ENCODE results near the gene NELFCD. TPM values are rescaled to one million over a fixed set of nuclear protein-coding genes. Genes with fewer than 3 reads are reported as not detected.

NELFCD gene
- total RNA-seq, 2 donors from 2014 or later, result 47.1 to 64.4 TPM

DNA sequence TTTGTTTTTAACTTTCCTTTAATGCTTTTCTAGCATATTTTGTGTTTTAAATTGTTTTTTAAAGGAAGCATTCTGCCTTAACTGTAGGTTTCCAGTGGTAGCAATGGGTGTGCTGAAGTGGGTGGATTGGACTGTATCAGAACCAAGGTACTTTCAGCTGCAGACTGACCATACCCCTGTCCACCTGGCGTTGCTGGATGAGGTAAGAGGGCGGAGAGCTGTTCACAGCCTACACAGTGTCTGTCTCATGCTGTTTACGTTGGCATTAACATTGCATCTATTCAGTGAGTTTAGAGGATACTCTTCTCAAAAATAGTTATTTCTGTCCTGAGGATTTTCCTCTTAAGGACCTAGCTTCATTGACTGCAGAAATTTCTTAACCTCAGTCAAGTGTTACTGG is 11.9 kb downstream of the NELFCD start:
- Histone ChIP-seq H3K36me3 (peaks cover 23% of the 10 kb centered on the region), H3K4me3 (no peak overlapping the region), H3K27me3 (no peaks in the 10 kb centered on the region), H3K27ac (no peak overlapping the region), H3K9me3 (no peaks in the 10 kb centered on the region), H3K9ac (ENCODE audit: low read depth in 2 of 2, low read length in 2 of 2) (no peak overlapping the region), H3K4me1 (no peaks in the 10 kb centered on the region)
- DNase-seq, result no peak
- no peak for TF ChIP-seq CTCF (IDR thresholded peaks at IDR 0.05)
- intact Hi-C loops (cut with DNase I), result no loop called here

GRCh38 chr20:58993332-58994248 is 12.5 kb downstream of the NELFCD start:
- Histone ChIP-seq H3K4me1 (no peaks in the 10 kb centered on the region), H3K27ac (no peak overlapping the region), H3K9me3 (no peaks in the 10 kb centered on the region), H3K9ac (ENCODE audit: low read depth in 2 of 2, low read length in 2 of 2) (no peak overlapping the region), H3K27me3 (no peaks in the 10 kb centered on the region), H3K4me3 (no peak overlapping the region), H3K36me3 (peaks cover 23% of the 10 kb centered on the region)
- TF ChIP-seq CTCF (IDR thresholded peaks at IDR 0.05), result no peak
- intact Hi-C loops (cut with DNase I), result no loop called here
- DNase-seq, result no peak

- intact Hi-C loops (cut with DNase I), result no loop called here
- Histone ChIP-seq H3K36me3 (peaks cover 23% of the 10 kb centered on the region), H3K27me3 (no peaks in the 10 kb centered on the region), H3K9me3 (no peaks in the 10 kb centered on the region), H3K9ac (ENCODE audit: low read depth in 2 of 2, low read length in 2 of 2) (no peak overlapping the region), H3K27ac (no peak overlapping the region), H3K4me1 (no peaks in the 10 kb centered on the region), H3K4me3 (no peak overlapping the region)
- TF ChIP-seq CTCF (IDR thresholded peaks at IDR 0.05), result no peak
- no peak for DNase-seq
Observed at GRCh38 chr20:58994390-58995159, 13.5 kb downstream of the NELFCD start.

GRCh38 chr20:58995461-58996225 is 14.6 kb downstream of the NELFCD start:
- intact Hi-C loops (cut with DNase I), result no loop called here
- Histone ChIP-seq H3K36me3 (peaks cover 21% of the 10 kb centered on the region), H3K27me3 (no peaks in the 10 kb centered on the region), H3K9me3 (no peaks in the 10 kb centered on the region), H3K4me1 (no peaks in the 10 kb centered on the region), H3K27ac (no peak overlapping the region), H3K4me3 (no peak overlapping the region), H3K9ac (ENCODE audit: low read depth in 2 of 2, low read length in 2 of 2) (no peak overlapping the region)
- DNase-seq, result no peak
- no peak for TF ChIP-seq CTCF (IDR thresholded peaks at IDR 0.05)

GRCh38 chr20:58996226-58996611 is 15.2 kb downstream of the NELFCD start:
- no peak for TF ChIP-seq CTCF (IDR thresholded peaks at IDR 0.05)
- no peak overlapping the region for H3K4me3 ChIP-seq
- H3K27me3 ChIP-seq, result no peaks in the 10 kb centered on the region
- no peaks in the 10 kb centered on the region for H3K9me3 ChIP-seq
- H3K4me1 ChIP-seq, result no peaks in the 10 kb centered on the region
- intact Hi-C loops (cut with DNase I), result no loop called here
- H3K36me3 ChIP-seq, result peaks cover 15% of the 10 kb centered on the region
- no peak overlapping the region for H3K27ac ChIP-seq
- no peak overlapping the region for H3K9ac ChIP-seq (ENCODE audit: low read depth in 2 of 2, low read length in 2 of 2)
- DNase-seq, result no peak

Measured in colonic mucosa (tissue), 4 donors.